GM12892 (cell line): ENCODE results near the gene SMG9.
A peak's percentile ranks its signal among the peaks of the same experiment; 100 is the strongest.

ENCODE experiments used
- DNase-seq: peaks from one replicate; pipeline ENCODE4 v3.0.0; 2011; ENCODE audit not compliant: insufficient read length
- FAIRE-seq: peaks from 2 replicates; lab custom pipeline; 2011; peaks lifted over from hg19 to GRCh38; lab: Jason Lieb, UNC
- POLR2A ChIP-seq: IDR thresholded peaks from 2 replicates; pipeline ENCODE4 v1.6.1; 2011; ENCODE audit warnings: low read depth, low read length, control low read depth
- POLR2AphosphoS5 ChIP-seq: IDR thresholded peaks from 2 replicates; pipeline ENCODE4 v1.6.1; 2011; ENCODE audit warnings: low read depth, low read length, control low read depth
- TAF1 ChIP-seq: IDR thresholded peaks from 2 replicates; pipeline ENCODE4 v1.6.1; 2011; ENCODE audit warnings: low read depth, mild to moderate bottlenecking, control low read depth, low read length, borderline replicate concordance

The SMG9 gene

DNA sequence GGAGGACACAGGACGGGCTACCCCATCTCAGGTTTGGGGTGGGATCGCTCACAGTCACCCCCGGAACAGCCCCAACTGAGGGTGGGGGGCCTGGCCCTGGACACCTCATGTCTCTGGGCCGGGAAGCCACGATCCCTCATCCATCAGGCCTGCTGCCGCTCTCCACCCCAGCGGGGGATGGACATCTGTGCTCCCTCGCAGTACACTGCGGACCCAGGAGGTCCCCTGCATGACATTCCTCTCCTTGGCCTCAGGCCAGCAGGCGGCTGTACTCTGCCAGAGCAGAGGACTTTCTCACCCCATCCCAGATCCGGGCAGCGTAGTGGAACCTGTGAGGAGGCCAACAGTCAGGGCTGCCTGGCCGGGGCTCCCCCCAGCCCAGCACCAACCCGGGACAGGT is 23.4 kb downstream of the SMG9 start:
- no peak for FAIRE-seq
- no peak for DNase-seq
- TF ChIP-seq POLR2A (no peak), TAF1 (no peak), POLR2AphosphoS5 (no peak)

DNA sequence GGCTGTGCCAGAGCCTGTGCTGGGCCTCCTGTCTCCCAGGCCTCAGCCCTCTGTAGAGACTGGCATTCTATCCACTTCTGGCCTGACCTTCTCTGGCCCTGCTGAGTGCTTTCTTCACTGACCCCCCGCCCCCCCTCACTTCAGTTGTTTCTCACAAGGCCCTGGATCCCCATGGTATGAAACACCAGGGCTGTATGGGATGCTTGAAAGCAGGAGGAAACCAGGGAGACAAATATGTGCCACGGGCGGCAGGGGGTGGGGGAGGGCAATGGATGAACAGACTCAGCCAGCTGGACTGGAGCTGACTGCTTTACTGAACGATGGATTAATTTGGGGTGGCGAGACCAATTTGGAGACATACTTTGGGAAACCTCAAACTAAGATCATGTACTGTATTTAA is 24.8 kb downstream of the SMG9 start:
- no peak for FAIRE-seq
- no peak for TF ChIP-seq TAF1
- TF ChIP-seq POLR2A: no peak
- TF ChIP-seq POLR2AphosphoS5: no peak
- DNase-seq: no peak

DNA sequence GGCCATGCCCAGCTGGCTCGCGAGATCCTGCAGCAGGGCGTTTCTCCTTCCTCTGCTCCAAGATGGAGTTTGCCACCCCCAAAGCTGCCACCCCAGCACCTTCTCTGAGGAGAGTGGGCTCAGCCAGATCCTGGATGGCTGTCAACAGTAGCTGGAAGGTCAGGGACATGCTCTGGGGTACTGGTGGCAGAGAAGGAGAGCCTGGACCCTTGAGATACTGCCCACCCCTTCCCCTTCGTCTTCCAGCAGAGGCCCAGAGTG is 27.2 kb downstream of the SMG9 start:
- DNase-seq (no peak), FAIRE-seq (no peak)
- TF ChIP-seq TAF1 (no peak), POLR2AphosphoS5 (no peak), POLR2A (no peak)

DNA sequence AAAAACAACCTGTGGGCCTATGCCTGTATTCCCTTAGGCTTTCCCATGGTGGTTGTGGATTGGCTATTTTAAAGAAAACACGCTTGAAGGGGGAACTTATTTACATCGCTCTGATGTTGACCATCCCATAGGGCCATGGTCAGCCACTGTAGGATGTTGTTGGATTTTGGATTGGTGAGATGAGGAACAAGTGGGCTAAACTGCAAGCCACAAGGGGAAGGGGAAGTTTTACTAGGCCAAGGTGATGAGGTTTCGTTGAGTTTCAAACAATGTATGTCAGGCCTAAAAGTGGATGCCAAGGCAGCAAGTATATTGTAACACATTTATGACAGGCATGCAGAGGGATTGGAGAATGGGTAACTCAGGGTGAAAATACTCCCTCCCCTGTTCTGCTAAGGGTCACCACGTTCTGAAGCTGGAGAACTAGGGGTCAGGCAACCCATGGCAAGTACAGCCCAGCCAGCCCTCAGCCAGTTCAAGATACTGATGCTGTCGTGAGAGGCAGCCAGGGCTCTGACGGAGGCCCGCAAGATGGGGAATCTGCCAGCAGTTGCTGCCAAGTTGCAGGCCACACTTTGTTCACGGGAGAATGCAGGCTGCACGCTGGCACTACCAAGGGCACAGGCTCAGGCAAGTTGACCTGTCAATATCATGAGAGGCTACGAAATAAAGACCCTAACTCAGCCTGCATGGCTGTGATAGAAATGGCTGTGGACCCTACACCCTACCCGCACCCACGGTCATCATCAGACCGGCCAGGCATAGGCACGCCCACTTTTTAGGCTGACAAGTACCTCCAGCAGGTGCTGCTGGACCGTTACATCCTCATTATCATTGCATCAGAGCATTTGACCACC is 27.8 kb downstream of the SMG9 start:
- 0 out of 2 replicates have a peak, but pooled peaks have one; percentile 25 for TF ChIP-seq POLR2A
- TF ChIP-seq POLR2AphosphoS5: no peak
- DNase-seq (no peak), FAIRE-seq (peak; percentile 73)

DNA sequence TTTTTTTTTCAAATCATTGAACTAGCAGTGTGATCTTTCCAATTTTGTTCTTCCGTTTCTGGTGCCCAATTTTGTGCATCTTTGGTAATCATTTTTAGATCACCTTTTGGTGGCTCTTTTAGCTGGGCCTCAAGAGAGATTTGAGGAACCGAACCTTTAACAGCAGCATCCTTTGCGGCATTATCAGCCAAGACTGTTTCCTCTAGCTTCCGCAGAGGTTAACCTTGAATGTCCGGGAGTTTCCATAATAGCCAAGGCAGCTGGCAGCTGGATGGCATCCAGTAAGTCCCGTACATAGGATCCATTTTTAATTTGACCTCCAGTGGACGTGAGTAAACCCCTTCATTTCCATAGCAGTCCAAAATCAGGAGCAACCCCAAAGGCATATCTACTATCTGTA is 29.3 kb downstream of the SMG9 start:
- DNase-seq (no peak), FAIRE-seq (peak; percentile 66)
- TF ChIP-seq TAF1 (no peak), POLR2A (no peak), POLR2AphosphoS5 (no peak)

DNA sequence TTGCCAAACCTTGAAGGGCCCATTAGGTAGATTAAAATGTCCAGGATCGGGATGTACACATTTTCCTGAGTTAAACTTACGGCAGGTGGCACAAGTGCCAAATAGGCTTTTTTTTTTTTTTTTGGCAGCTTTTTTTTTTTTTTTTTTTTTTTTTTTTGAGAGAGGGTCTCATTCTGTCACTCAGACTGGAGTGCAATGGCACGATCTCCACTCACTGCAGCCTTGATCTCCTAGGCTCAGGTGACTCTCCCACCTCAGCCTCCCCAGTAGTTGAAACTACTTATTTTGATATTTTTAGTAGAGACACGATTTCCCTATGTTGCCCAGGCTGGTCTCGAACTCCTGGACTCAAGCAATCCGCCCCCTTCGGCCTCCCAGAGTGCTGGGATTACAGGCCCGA is 29.9 kb downstream of the SMG9 start:
- FAIRE-seq (no peak), DNase-seq (no peak)
- TF ChIP-seq POLR2A (no peak), TAF1 (no peak), POLR2AphosphoS5 (no peak)

DNA sequence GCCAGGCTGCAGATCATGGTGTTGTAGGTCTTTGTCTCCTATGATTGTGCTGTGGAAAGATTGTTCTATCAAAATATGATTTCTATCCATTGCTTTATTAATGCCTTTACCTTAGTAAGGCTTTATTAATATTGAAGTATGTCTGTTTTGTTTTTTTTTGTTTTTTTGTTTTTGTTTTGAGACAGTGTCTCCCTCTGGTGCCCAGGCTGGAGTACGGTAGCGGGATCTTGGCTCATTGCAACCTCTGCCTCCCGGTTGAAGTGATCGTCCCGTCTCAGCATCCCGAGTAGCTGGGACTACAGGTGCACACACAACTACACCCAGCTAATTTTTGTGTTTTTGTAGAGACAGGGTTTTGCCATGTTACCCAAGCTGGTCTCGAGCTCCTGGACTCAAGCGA is 31.2 kb downstream of the SMG9 start:
- TF ChIP-seq TAF1 (no peak), POLR2A (no peak), POLR2AphosphoS5 (no peak)
- no peak for FAIRE-seq
- DNase-seq: no peak

DNA sequence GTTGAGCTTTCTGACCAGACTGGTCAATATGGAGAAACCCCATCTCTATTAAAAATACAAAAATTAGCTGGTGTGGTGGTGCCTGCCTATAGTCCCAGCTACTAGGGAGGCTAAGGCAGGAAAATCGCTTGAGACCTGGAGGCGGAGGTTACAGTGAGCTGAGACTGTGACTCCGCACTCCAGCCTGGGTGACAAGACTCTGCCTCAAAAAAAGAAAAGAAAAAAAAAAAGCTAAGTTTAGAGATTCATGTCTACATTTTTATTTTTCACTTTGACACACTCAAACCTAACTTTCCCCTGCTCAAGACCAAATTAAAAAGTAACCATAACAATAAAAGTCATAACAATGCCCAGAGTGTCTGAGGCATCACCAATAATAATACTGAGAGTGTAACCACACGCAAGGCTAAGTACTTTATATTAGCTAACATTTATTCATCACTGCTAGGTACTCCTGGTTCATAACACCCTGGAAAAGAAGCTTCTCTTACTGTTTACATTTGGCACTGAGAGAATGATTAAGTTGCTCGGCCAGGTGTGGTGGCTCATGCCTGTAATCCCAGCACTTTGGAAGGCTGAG is 33.2 kb downstream of the SMG9 start:
- no peak for DNase-seq
- no peak for FAIRE-seq
- TF ChIP-seq TAF1: no peak
- TF ChIP-seq POLR2A: no peak
- TF ChIP-seq POLR2AphosphoS5: no peak

DNA sequence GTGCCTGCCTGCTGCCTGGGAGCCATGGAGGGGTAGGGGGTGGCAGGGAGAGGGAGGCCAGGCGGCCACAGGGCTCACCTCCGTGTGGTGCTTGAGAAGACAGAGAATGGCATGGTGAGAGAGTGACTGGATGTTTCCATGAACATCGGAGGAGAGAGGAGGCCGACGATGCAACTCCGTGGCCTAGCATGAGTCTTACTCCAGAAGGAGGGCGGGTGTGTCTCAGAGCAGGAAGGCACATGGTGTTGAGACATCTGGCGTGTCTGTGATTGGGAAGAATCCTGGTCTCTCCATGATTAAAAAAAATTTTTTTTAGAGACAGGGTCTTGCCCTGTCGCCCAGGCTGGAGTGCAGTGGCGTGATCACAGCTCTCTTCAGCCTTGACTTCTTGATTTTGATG is 33.8 kb downstream of the SMG9 start:
- TF ChIP-seq POLR2A (no peak), POLR2AphosphoS5 (no peak), TAF1 (no peak)
- no peak for FAIRE-seq
- no peak for DNase-seq

DNA sequence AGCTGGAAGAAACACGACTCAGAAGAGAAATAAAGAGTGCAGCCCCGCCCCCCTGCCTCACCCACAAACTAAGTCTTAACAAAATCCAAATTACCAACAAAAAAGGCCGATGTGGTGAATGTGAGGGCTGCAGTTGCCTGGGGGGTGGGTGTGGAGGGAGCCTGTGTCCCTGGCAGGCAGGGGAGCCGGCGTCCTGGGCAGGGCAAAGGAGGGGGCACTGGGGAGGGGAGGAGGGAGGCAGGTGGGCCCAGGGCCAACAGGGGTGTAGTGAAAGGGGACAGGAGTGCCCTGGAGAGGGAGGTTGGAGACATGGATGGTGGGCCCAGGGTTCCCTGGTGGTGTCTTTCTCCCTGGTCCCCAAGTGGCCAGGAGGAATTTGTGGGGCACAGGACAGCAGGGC is 34.8 kb downstream of the SMG9 start:
- no peak for TF ChIP-seq POLR2A
- no peak for TF ChIP-seq TAF1
- no peak for TF ChIP-seq POLR2AphosphoS5
- FAIRE-seq: no peak
- DNase-seq: no peak

DNA sequence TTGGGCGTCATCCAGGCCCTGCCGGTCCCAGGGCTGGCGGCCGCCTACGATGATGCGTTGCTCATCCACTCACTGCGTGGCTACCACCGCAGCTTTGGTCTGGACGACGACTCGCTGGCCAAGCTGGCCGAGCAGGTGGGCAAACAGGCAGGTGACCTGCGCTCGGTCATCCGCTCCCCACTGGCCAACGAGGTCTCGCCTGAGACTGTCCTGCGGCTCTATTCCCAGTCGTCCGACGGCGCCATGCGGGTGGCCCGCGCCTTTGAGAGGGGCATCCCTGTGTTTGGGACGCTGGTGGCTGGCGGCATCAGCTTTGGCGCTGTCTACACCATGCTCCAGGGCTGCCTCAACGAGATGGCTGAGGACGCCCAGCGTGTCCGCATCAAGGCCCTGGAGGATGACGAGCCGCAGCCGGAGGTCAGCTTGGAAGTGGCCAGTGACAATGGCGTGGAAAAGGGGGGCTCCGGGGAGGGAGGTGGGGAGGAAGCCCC is 35.3 kb downstream of the SMG9 start:
- no peak for FAIRE-seq
- no peak for DNase-seq
- TF ChIP-seq POLR2AphosphoS5 (no peak), POLR2A (no peak), TAF1 (no peak)
